Heart left ventricle (tissue), 13 donors: Measurements from ENCODE around the gene ITK.

Source experiments
- POLR2A ChIP-seq, 2 donors: fragments of 450-650 bp; IDR thresholded peaks; one replicate each; pipeline ENCODE4 v1.6.1; 2017; ENCODE audit warnings: antibody characterized with exemption in 2 of 2, mild to moderate bottlenecking in 2 of 2, moderate library complexity in 2 of 2
- TF ChIP-seq, protein P1 (sequence below), 12 donors: fragments of 200-600 bp; sonication (generic) in 4 of 12; IDR thresholded peaks; one replicate each; pipeline versions ENCODE4 v1.5.0 to v1.8.0; 2018 to 2022; ENCODE audit warnings: antibody characterized with exemption in 12 of 12, mild to moderate bottlenecking in 5 of 12
- donor health status: ischemic (EF 13 %, LVEDD 7.1; RV severe dilation, severe dysfunction).
- donor health status: DM: no; HTN: yes; CAD: no.
- donor health status: DM: no; HTN: no; CAD: no.
- donor health status: ischemic (EF 25% LVEDD 6.9; RV normal size, moderate dysfunction).
- donor health status: ischemic (EF 25% LVEDD 5.7; RV mildly dilated, moderate dysfunction).
- donor health status: ischemic (EF 35%, LVEDD 5.7; RV mildly dilated, moderate dysfunction).
- donor health status: nonischemic (EF 11% LVEDD 7.7; RV severe dilation, severe dysfunction).
- donor health status: DM: yes; HTN: yes; CAD: no.
- donor health status: PGD.
- donor health status: ischemic (EF 29% LVEDD 5.4; RV normal size, mild dysfunction).
- donor health status: nonischemic (EF 23%, LVEDD 6.1; RV moderate dilation, normal function).

GRCh38 chr5:157162919-157163510 is 17.6 kb upstream of the ITK start:
- TF ChIP-seq, protein P1, sequence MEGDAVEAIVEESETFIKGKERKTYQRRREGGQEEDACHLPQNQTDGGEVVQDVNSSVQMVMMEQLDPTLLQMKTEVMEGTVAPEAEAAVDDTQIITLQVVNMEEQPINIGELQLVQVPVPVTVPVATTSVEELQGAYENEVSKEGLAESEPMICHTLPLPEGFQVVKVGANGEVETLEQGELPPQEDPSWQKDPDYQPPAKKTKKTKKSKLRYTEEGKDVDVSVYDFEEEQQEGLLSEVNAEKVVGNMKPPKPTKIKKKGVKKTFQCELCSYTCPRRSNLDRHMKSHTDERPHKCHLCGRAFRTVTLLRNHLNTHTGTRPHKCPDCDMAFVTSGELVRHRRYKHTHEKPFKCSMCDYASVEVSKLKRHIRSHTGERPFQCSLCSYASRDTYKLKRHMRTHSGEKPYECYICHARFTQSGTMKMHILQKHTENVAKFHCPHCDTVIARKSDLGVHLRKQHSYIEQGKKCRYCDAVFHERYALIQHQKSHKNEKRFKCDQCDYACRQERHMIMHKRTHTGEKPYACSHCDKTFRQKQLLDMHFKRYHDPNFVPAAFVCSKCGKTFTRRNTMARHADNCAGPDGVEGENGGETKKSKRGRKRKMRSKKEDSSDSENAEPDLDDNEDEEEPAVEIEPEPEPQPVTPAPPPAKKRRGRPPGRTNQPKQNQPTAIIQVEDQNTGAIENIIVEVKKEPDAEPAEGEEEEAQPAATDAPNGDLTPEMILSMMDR (IDR thresholded peaks at IDR 0.05): no peak
- TF ChIP-seq POLR2A (IDR thresholded peaks at IDR 0.05): no peak
